Stimulated activated CD4-positive, alpha-beta T cell treated with anti-CD3 and anti-CD28 coated beads, Interleukin-1b, Interleukin-23, amount 100 ng/mL, for 1 hour (primary cell): ENCODE results near the gene UNG.
A peak's percentile ranks its signal among the peaks of the same experiment; 100 is the strongest.
"Not testable (repeated sequence)": the region's sequence is repeated elsewhere in the genome, so short reads cannot be mapped to it uniquely, and the experiment has no call there.

ENCODE experiments used
- DNase-seq, 2 donors: peaks; one replicate each; pipeline ENCODE4 v3.0.0-alpha.2; 2020; ENCODE audit warnings: low read depth in 2 of 2

UNG gene

GRCh38 chr12:109097435-109098182 is at the start of gene UNG:
Gene UNG, plus strand, starts transcription at chr12:109097597. Its CDS starts 83 bp downstream, at chr12:109097680.
- peak; percentile 92 to 96 for DNase-seq

GRCh38 chr12:109048706-109049105 is 48.7 kb upstream of the UNG start:
- DNase-seq = not testable (repeated sequence)

- DNase-seq = not testable (repeated sequence)
These were observed 47.6 kb upstream of the UNG start for GRCh38 chr12:109049794-109050193.

- DNase-seq = no peak
These were observed 45.3 kb upstream of the UNG start for GRCh38 chr12:109052097-109052413.

GRCh38 chr12:109052414-109053323 is 44.7 kb upstream of the UNG start, which contains the start of gene USP30:
Gene USP30, plus strand, starts transcription at chr12:109052576. Its CDS starts 103 bp downstream, at chr12:109052679.
- DNase-seq = peak; percentile 60 to 70

GRCh38 chr12:109053382-109054123 is 43.8 kb upstream of the UNG start:
- no peak for DNase-seq

- DNase-seq = not testable (repeated sequence)
These were observed 43.3 kb upstream of the UNG start for GRCh38 chr12:109054124-109054513.

GRCh38 chr12:109054520-109054919 is 42.9 kb upstream of the UNG start:
- no peak for DNase-seq

- no peak for DNase-seq
These were observed 40.5 kb upstream of the UNG start for GRCh38 chr12:109056891-109057290.

GRCh38 chr12:109057376-109057775 is 40.0 kb upstream of the UNG start:
- no peak for DNase-seq

- DNase-seq = no peak
These were observed 38.6 kb upstream of the UNG start for GRCh38 chr12:109058773-109059172.

GRCh38 chr12:109064143-109064542 is 33.3 kb upstream of the UNG start:
- no peak for DNase-seq

GRCh38 chr12:109065154-109065852 is 32.1 kb upstream of the UNG start:
- no peak for DNase-seq

- DNase-seq = no peak
These were observed 31.6 kb upstream of the UNG start for GRCh38 chr12:109065853-109066193.

- no peak for DNase-seq
These were observed 27.8 kb upstream of the UNG start for GRCh38 chr12:109069307-109070271.

- no peak for DNase-seq
These were observed 22.5 kb upstream of the UNG start for GRCh38 chr12:109074866-109075265.

- no peak for DNase-seq
These were observed 14.6 kb upstream of the UNG start for GRCh38 chr12:109082751-109083150.

- no peak for DNase-seq
These were observed 13.0 kb upstream of the UNG start for GRCh38 chr12:109084425-109084824.

- no peak for DNase-seq
These were observed 11.8 kb upstream of the UNG start for GRCh38 chr12:109085590-109085989.

GRCh38 chr12:109087250-109087649 is 10.1 kb upstream of the UNG start:
- no peak for DNase-seq
